Esophagus mucosa (tissue), 1 donor: ENCODE measurements around the gene TSPAN18. TPM values are rescaled to one million over a fixed set of nuclear protein-coding genes. Genes with fewer than 3 reads are reported as not detected.

ENCODE experiments used
- ATAC-seq: fragments of 200-7000 bp; cut with Tn5 transposase; one replicate; pipeline ENCODE4 v1.9.1; 2020
- total RNA-seq: library from RNA; stranded (reverse); gene quantifications from one replicate; pipeline ENCODE4 v1.2.4, GENCODE V29; 2023
- donor health status: DM: yes; HTN: yes; CAD: no.

Gene TSPAN18
- total RNA-seq, 1 donor from 2014 or later = 2.3 TPM

GRCh38 chr11:44738791-44739190, 12.0 kb downstream of the TSPAN18 start:
- no peak for ATAC-seq

GRCh38 chr11:44740967-44741366, 14.2 kb downstream of the TSPAN18 start:
- no peak for ATAC-seq

- ATAC-seq = no peak
Measured at GRCh38 chr11:44741976-44742375, 15.2 kb downstream of the TSPAN18 start.

- no peak for ATAC-seq
Measured at GRCh38 chr11:44742508-44743246, 15.9 kb downstream of the TSPAN18 start.

- no peak for ATAC-seq
Measured at GRCh38 chr11:44743326-44743725, 16.6 kb downstream of the TSPAN18 start.

GRCh38 chr11:44743959-44744557, 17.3 kb downstream of the TSPAN18 start:
- ATAC-seq = no peak

- no peak for ATAC-seq
Measured at GRCh38 chr11:44746894-44747293, 20.1 kb downstream of the TSPAN18 start.

GRCh38 chr11:44747316-44747715, 20.6 kb downstream of the TSPAN18 start:
- ATAC-seq = no peak

- ATAC-seq = no peak
Measured at GRCh38 chr11:44747836-44748235, 21.1 kb downstream of the TSPAN18 start.

- no peak for ATAC-seq
Measured at GRCh38 chr11:44748606-44749005, 21.8 kb downstream of the TSPAN18 start.

- ATAC-seq = no peak
Measured at GRCh38 chr11:44749189-44749588, 22.4 kb downstream of the TSPAN18 start.

- ATAC-seq = no peak
Measured at GRCh38 chr11:44750551-44751465, 24.0 kb downstream of the TSPAN18 start.

- ATAC-seq = no peak
Measured at GRCh38 chr11:44752300-44752699, 25.5 kb downstream of the TSPAN18 start.

- ATAC-seq = no peak
Measured at GRCh38 chr11:44752713-44753112, 26.0 kb downstream of the TSPAN18 start.

GRCh38 chr11:44753961-44754645, 27.3 kb downstream of the TSPAN18 start:
- ATAC-seq = no peak

GRCh38 chr11:44754876-44755555, 28.3 kb downstream of the TSPAN18 start:
- ATAC-seq = no peak

GRCh38 chr11:44755556-44756523, 29.1 kb downstream of the TSPAN18 start:
- ATAC-seq = no peak

GRCh38 chr11:44758983-44759382, 32.2 kb downstream of the TSPAN18 start:
- ATAC-seq = no peak

- ATAC-seq = no peak
Measured at GRCh38 chr11:44759743-44760476, 33.1 kb downstream of the TSPAN18 start.

GRCh38 chr11:44760477-44760872, 33.7 kb downstream of the TSPAN18 start:
- no peak for ATAC-seq
